Left kidney (tissue), 2 donors: ENCODE measurements around the gene RABGEF1. TPM values are rescaled to one million over a fixed set of nuclear protein-coding genes. Genes with fewer than 3 reads are reported as not detected.
"Not testable (repeated sequence)": the region's sequence is repeated elsewhere in the genome, so short reads cannot be mapped to it uniquely, and the experiment has no call there.

Experiments used
- DNase-seq: peaks from one replicate; pipeline ENCODE4 v3.0.0-alpha.2; 2013
- polyA plus RNA-seq: library from polyadenylated mRNA; unstranded; fragments of 120-200 nt; gene quantifications from one replicate; pipeline ENCODE4 v1.2.1, GENCODE V29; 2013; ENCODE audit not compliant: insufficient read length

Gene RABGEF1
- polyA plus RNA-seq, 1 donor = 38.1 TPM

DNA sequence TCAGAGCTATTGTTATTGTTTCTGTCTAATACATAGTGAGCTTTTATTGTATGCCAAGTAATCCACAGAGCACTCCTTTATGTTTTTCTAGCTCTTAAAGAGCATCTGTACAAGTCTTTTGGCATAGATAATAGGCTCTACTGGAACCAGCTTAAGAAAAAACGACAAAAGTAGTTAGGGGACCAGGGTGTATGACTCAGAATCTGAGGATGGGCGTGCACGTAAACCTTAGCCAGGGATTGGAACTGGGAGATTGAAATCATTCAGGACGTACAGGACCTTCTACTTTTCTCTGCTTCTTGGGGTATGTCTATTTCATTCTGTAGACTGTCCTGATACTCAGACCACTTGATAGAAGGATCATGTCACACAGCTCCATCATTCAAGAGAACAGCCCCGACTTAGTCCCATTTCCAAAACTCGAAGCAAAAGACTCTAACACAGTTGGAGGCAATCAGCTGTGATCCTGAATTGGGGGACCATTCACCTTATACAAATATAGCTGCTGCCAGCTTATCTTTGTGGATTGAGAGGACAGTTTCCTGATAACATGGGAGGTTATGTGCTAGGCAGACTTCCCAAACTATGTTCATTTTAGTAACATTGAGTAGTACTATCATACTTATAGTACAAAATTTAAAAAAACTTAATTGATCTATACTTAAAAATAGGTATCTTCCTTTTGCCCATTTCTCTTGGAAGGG is 24.9 kb downstream of the RABGEF1 start:
- DNase-seq = not testable (repeated sequence)

GRCh38 chr7:66766041-66766440 is 25.5 kb downstream of the RABGEF1 start:
- DNase-seq = no peak

GRCh38 chr7:66767486-66767885 is 27.0 kb downstream of the RABGEF1 start:
- not testable (repeated sequence) for DNase-seq

- no peak for DNase-seq
Measured at GRCh38 chr7:66768865-66769832, 28.6 kb downstream of the RABGEF1 start.

DNA sequence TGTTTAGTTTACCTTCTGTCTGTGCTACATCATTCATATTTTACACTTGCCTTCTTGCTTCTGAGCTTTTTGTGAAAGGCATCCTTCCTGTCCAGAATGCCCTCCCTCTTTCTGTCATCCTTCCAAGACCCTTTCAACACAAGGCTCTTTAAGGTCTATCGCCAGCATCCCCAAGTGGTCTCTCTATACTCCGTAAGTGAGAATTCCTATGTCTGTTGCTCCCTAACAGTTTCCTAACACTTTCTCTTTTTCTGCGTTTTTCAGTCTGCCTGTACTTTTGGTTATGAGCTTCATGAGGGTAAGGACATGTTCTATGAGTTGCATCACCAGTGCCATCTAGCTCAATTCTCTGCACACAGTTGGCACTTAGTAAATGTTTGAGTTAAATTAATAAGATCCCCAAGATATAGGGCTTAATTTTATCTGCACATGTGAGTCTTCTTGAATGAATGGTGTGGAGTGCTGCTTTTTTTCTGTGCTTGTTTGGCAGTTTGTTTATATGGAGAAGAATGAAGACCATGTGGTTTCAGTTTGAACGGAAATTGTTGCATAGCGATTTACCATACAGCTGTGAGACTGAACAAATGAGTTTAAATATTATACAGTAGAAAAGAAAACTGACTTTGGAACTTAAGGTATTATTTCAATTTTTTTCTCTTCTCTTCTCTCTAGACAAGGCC is 29.4 kb downstream of the RABGEF1 start:
- DNase-seq = no peak

- DNase-seq = no peak
Measured at GRCh38 chr7:66771795-66772194, 31.3 kb downstream of the RABGEF1 start.

DNA sequence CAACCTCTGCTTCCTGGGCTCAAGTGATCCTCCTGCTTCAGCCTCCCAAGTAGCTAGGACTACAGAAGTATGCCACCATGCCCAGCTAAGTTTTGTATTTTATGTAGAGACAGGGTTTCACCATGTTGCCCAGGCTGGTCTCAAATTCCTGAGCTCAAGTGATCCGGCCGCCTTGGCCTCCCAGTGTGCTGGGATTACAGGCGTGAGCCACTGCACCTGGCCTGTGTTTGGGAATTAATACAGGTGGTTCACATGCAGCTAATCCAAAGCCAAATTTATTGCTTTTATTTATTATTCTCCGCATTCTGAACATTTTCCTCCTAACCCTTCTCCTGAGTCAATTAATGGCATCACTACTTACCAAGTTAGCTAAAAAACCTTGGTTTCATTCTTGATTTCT is 33.2 kb downstream of the RABGEF1 start:
- DNase-seq = not testable (repeated sequence)

GRCh38 chr7:66776383-66776782 is 35.9 kb downstream of the RABGEF1 start:
- DNase-seq = not testable (repeated sequence)

DNA sequence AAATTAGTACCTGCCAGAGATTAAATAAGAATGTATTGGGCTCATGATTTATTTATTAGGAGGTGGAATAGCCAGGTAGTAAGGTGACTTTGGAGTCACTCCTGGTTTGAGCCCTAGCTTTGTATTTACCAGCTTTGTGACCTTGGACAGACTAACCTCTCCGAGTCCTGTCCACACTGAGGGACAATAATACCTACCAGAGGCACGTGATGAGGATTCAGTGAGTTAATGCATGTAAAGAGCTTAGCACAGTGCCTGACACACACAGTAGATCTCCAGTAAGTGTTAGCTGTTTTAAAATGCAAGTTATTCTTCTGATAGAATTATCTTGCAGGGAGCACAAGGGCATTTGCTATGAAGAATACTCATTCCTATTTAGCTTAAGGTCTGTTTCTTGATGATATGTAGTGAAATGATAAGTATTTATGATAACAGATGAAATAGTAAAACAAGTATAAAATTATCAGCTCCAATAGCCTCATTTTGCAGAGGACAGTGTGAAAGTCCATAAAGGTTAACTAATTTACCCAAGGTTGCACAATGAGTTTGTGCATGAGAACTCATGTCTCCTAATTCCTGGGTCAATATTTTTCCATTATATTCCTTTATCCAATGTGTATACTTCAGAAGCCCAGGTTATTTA is 36.4 kb downstream of the RABGEF1 start:
- DNase-seq = no peak

DNA sequence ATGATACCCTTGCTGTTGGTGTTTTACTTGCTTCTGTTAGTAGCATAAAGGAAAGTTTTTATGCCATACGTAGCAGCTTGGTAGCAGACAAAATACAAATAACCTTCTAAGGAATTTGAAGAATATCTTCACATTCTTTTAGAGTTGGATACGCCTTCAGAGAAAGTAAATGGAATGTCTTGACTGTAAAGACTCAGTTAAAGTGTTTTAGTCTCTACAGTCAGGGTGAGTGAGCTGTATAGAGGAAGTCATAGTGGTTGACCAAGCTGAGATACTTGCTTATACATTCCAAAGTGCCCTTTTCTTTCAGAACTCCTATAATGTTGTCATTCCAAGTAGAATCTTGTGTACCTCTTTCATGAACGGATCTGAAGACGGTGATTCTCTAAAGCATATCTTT is 37.7 kb downstream of the RABGEF1 start:
- DNase-seq = no peak

GRCh38 chr7:66779669-66780409 is 39.3 kb downstream of the RABGEF1 start:
- no peak for DNase-seq

DNA sequence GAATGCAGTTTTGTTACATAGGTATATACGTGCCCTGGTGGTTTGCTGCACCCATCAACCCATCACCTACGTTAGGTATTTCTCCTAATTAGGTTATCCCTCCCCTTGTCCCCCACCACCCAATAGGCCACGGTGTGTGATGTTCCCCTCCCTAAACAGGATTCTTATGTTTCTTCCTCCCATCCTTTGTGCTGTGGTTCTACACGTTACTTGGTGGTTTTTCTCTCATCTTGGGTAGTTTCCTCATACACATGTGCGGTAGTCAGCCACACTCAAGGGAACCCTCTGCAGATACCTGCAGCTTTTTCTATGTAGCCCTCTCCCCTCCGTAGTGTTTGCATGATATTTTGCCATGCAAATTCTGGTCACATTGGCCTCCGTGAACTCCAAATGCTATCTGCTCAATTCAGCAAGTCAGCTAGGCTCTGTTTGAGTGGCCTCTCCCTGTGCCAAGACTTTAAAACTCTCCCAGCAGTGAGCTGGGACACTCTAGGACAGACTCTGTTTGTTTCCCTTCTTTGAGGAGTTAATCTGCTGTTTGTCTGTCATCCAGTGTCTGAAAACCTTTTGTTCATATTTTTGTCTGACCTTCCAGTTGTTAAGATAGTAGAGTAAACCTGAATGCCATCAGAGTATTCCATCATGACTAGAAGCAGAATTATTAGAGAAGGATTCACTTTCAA is 41.0 kb downstream of the RABGEF1 start:
- DNase-seq = no peak

DNA sequence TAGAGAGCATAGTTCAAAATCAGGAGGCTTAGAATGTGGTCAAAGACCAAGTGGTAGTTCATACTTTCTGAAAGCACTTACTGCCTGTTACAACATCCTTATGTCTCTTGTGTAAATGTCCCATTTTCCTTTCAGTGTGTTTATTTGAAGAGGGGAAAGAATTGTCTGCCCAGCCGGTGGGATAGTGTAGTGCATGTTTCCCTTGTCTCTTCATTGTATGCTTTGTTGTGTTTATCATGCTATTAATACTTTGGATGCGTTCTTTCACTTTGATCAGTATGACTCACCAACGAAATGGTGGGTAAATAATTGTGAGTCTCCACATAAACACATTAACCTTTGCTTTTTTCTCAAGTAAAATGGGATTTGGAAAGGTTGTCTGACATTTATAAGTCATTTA is 42.3 kb downstream of the RABGEF1 start:
- not testable (repeated sequence) for DNase-seq

DNA sequence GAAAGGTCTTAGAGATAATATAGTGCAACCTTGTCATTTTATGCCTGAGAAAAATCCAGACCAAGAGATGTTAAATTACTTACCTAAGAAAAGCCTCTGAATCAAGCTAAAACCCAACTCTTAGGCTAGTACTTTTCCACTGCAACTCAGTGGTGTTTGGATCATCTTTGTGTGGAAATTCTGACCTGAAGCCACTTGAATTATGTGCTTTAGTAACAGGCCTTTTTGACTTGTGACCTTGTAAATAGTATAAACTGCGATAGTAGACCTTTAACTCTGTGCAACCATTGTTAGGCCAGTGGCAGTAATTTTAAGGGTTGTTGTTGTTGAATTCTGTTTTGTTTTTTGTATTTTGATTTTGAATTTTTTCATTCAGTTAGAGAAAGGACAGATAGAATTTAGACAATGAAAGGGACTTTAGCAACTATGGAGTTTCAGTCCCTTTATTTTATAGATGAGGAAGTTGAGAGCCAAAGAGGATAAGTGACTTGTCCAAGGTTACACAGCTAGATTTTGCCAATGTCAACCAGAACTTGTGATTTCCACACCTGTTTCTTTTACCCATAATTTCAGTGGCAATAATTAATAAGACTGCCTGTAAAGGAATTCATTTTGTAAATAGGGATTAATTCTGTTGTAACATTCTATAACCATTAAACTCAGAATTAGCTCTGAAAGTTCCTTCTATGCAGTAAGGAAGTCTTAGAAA is 43.5 kb downstream of the RABGEF1 start:
- not testable (repeated sequence) for DNase-seq

DNA sequence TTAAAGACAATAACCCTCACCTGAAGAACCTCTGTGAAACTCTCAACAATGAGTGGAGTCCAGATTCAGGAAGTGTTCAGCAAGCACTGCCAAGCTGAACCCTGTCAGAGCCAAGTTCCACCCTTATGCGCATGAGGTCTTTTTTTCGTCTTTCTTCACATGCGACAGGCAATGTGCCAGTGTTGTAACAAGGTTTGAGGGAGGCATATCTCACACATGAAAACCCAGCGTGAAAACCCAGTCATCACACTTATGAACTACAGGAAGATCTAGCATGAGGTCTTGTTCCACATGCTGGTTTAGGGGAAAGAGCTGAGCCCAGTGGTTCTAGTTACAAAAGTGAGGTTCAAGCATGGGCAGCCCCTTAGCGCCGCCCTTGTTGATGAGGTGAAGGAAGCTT is 49.7 kb downstream of the RABGEF1 start:
- no peak for DNase-seq

DNA sequence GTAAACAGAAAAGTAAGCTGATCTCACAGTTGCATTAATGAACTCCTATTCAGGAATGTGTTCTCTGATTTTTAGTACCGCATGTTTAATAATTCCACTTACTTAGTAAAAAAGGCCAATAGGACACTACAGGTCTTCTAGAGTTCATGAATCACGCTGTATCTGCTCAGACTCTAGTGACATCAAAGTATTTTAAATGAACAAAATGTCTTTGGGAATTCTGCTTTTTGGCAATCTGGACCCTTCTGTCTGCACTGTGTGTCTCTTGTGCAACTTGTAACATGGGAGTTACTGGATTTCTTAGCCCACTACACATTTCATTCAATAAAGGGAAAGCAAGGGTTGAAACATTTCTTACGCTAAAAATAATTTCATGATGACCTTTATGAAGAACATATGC is 50.2 kb downstream of the RABGEF1 start:
- no peak for DNase-seq

DNA sequence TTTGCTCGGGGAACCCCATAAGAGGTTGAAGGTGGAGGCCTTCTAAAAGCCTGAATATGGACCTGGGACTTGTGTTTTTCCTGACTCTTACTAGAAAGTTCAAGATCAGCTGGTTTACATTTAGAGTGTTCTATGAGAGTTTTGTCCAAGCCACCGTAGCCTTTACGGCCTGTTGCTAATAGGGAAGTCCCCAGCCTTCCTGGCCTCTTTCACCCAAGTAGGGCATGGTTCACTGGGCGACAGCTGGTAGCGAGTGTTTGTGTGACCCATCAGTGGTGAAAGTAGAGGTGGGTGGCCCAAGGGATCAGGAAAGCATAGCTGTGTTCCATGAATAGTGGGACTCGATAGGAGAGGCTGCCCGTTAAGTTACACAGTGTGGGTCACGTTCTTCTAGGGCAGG is 60.1 kb downstream of the RABGEF1 start:
- DNase-seq = no peak

GRCh38 chr7:66804001-66804400 is 63.5 kb downstream of the RABGEF1 start:
- no peak for DNase-seq

DNA sequence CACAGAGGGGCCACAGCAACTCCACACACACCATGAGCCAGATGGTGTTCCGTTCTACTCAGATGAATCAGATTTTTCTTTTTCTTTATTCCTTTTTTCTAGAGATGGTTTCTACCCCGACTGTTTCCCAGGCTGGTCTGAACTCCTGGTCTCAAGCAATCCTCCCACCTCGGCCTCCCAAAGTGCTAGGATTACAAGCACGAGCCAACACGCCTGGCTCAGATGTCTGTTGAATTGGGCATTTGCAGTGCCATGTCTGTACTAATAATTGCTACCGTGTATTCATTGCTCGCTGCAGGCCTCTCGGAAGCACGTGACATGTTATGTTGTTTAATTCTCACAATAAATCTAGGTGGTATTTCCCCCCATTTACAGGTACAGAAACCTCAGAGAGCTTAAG is 67.2 kb downstream of the RABGEF1 start:
- no peak for DNase-seq

DNA sequence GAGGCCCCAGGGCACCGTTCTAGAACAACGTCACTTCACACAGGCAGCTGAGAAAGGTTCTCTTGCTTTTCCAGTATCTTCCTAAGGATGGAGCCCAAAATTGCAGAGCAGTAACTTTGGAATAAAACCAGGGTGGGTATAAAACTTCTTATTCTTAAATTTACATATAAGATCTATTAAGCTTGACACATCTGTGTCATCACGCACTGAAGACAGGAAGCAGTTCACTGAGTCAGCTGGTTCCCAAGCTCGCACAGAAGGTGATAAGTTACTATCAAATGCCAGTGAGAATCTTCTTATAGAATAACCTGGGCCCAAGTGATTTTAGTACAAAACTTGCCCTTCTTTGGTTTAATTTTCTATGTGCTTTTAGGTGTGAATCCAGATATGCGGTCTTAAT is 70.2 kb downstream of the RABGEF1 start:
- DNase-seq = no peak
